ENCODE measurements around the gene PXDN.

DNA sequence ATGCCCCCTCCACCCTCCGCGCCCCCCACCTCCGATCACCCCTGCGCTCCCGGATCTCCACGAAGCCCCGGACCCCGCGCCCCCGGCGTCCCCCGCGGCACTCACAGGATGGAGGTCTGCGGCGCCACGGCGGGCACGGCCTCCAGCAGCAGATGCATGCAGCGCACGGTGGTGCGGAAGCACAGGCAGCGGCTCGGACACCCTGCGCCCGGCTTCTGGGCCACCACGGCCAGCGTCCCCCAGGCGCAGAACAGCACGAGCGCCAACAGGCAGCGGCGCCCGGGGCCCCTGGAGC, 217 bp downstream of the PXDN start:
- TF ChIP-seq CTCF (IDR thresholded peaks at IDR 0.05; ENCODE audit: extremely low read depth in 1 of 2, insufficient read depth in 1 of 2, low read depth in 1 of 2, low read length in 2 of 2) = no peak
- TF ChIP-seq EZH2 (IDR thresholded peaks at IDR 0.05; ENCODE audit: borderline replicate concordance, low read depth, low read length, severe bottlenecking) = no peak
- TF ChIP-seq MYC (IDR thresholded peaks at IDR 0.05; ENCODE audit: low read depth, low read length) = no peak
- TF ChIP-seq POLR2AphosphoS5 (IDR thresholded peaks at IDR 0.05; ENCODE audit: insufficient read depth, low read depth, low read length) = no peak
- no peak for TF ChIP-seq POLR2A (IDR thresholded peaks at IDR 0.05; ENCODE audit: low read depth, low read length)
- TF ChIP-seq JUN (IDR thresholded peaks at IDR 0.05; ENCODE audit: borderline replicate concordance, insufficient read depth, insufficient read length, low read depth) = no peak
- TF ChIP-seq, protein P1, sequence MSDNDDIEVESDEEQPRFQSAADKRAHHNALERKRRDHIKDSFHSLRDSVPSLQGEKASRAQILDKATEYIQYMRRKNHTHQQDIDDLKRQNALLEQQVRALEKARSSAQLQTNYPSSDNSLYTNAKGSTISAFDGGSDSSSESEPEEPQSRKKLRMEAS (IDR thresholded peaks at IDR 0.05; ENCODE audit: insufficient read depth, insufficient read length) = no peak
